Measurements from ENCODE around the gene NIM1K.

The NIM1K gene

GRCh38 chr5:43208658-43209057, 16.6 kb downstream of the NIM1K start:
- H3K36me3 ChIP-seq (ENCODE audit: control insufficient read depth, insufficient read depth, low read length, severe bottlenecking) = no peaks in the 10 kb centered on the region
- H3K9ac ChIP-seq (ENCODE audit: low read length) = no peak overlapping the region
- peaks cover 15% of the 10 kb centered on the region for H3K4me1 ChIP-seq (ENCODE audit: control insufficient read depth, insufficient read depth, low read length)
- H3K4me3 ChIP-seq (ENCODE audit: low read length) = peak overlapping the region; percentile 23
- no peaks in the 10 kb centered on the region for H3K9me3 ChIP-seq (ENCODE audit: control insufficient read depth, low read length)
- H3K27me3 ChIP-seq (replicated peaks; ENCODE audit: control insufficient read depth, insufficient read depth, low read length) = peaks cover 17% of the 10 kb centered on the region
- no peak for DNase-seq (ENCODE audit: low read depth)

GRCh38 chr5:43209060-43209459, 17.0 kb downstream of the NIM1K start:
- peak overlapping the region; percentile 23 for H3K4me3 ChIP-seq (ENCODE audit: low read length)
- H3K36me3 ChIP-seq (ENCODE audit: control insufficient read depth, insufficient read depth, low read length, severe bottlenecking) = no peaks in the 10 kb centered on the region
- no peak for DNase-seq (ENCODE audit: low read depth)
- peaks cover 17% of the 10 kb centered on the region for H3K27me3 ChIP-seq (replicated peaks; ENCODE audit: control insufficient read depth, insufficient read depth, low read length)
- H3K9me3 ChIP-seq (ENCODE audit: control insufficient read depth, low read length) = no peaks in the 10 kb centered on the region
- peaks cover 15% of the 10 kb centered on the region for H3K4me1 ChIP-seq (ENCODE audit: control insufficient read depth, insufficient read depth, low read length)
- H3K9ac ChIP-seq (ENCODE audit: low read length) = no peak overlapping the region

GRCh38 chr5:43209833-43210232, 17.8 kb downstream of the NIM1K start:
- H3K4me3 ChIP-seq (ENCODE audit: low read length) = no peak overlapping the region

GRCh38 chr5:43210570-43210969, 18.5 kb downstream of the NIM1K start:
- no peak overlapping the region for H3K4me3 ChIP-seq (ENCODE audit: low read length)
- no peak for DNase-seq (ENCODE audit: low read depth)
- H3K9me3 ChIP-seq (ENCODE audit: control insufficient read depth, low read length) = no peaks in the 10 kb centered on the region
- H3K36me3 ChIP-seq (ENCODE audit: control insufficient read depth, insufficient read depth, low read length, severe bottlenecking) = no peaks in the 10 kb centered on the region
- peaks cover 17% of the 10 kb centered on the region for H3K27me3 ChIP-seq (replicated peaks; ENCODE audit: control insufficient read depth, insufficient read depth, low read length)
- peaks cover 19% of the 10 kb centered on the region for H3K4me1 ChIP-seq (ENCODE audit: control insufficient read depth, insufficient read depth, low read length)
- H3K9ac ChIP-seq (ENCODE audit: low read length) = no peak overlapping the region

More at GRCh38 chr5:43209833-43210232, 17.8 kb downstream of the NIM1K start:
- DNase-seq (ENCODE audit: low read depth) = no peak
- Histone ChIP-seq H3K9ac (ENCODE audit: low read length) (no peak overlapping the region), H3K4me1 (ENCODE audit: control insufficient read depth, insufficient read depth, low read length) (peaks cover 17% of the 10 kb centered on the region), H3K36me3 (ENCODE audit: control insufficient read depth, insufficient read depth, low read length, severe bottlenecking) (no peaks in the 10 kb centered on the region), H3K27me3 (replicated peaks; ENCODE audit: control insufficient read depth, insufficient read depth, low read length) (peaks cover 17% of the 10 kb centered on the region), H3K9me3 (ENCODE audit: control insufficient read depth, low read length) (no peaks in the 10 kb centered on the region)

- H3K36me3 ChIP-seq (ENCODE audit: control insufficient read depth, insufficient read depth, low read length, severe bottlenecking) = no peaks in the 10 kb centered on the region
- no peak overlapping the region for H3K4me3 ChIP-seq (ENCODE audit: low read length)
- peaks cover 7% of the 10 kb centered on the region for H3K4me1 ChIP-seq (ENCODE audit: control insufficient read depth, insufficient read depth, low read length)
- H3K27me3 ChIP-seq (replicated peaks; ENCODE audit: control insufficient read depth, insufficient read depth, low read length) = peaks cover 20% of the 10 kb centered on the region
- H3K9me3 ChIP-seq (ENCODE audit: control insufficient read depth, low read length) = no peaks in the 10 kb centered on the region
- no peak overlapping the region for H3K9ac ChIP-seq (ENCODE audit: low read length)
- DNase-seq (ENCODE audit: low read depth) = no peak
Observed at GRCh38 chr5:43213951-43214350, 21.9 kb downstream of the NIM1K start.

- H3K4me1 ChIP-seq (ENCODE audit: control insufficient read depth, insufficient read depth, low read length) = peaks cover 4% of the 10 kb centered on the region
- H3K9me3 ChIP-seq (ENCODE audit: control insufficient read depth, low read length) = no peaks in the 10 kb centered on the region
- H3K4me3 ChIP-seq (ENCODE audit: low read length) = no peak overlapping the region
- peaks cover 20% of the 10 kb centered on the region for H3K27me3 ChIP-seq (replicated peaks; ENCODE audit: control insufficient read depth, insufficient read depth, low read length)
- DNase-seq (ENCODE audit: low read depth) = peak; percentile 52
- H3K36me3 ChIP-seq (ENCODE audit: control insufficient read depth, insufficient read depth, low read length, severe bottlenecking) = no peaks in the 10 kb centered on the region
- no peak overlapping the region for H3K9ac ChIP-seq (ENCODE audit: low read length)
Observed at GRCh38 chr5:43215073-43215631, 23.1 kb downstream of the NIM1K start.

GRCh38 chr5:43216941-43217340, 24.9 kb downstream of the NIM1K start:
- Histone ChIP-seq H3K9me3 (ENCODE audit: control insufficient read depth, low read length) (no peaks in the 10 kb centered on the region), H3K4me1 (ENCODE audit: control insufficient read depth, insufficient read depth, low read length) (peaks cover 4% of the 10 kb centered on the region), H3K27me3 (replicated peaks; ENCODE audit: control insufficient read depth, insufficient read depth, low read length) (peaks cover 4% of the 10 kb centered on the region), H3K9ac (ENCODE audit: low read length) (no peak overlapping the region), H3K36me3 (ENCODE audit: control insufficient read depth, insufficient read depth, low read length, severe bottlenecking) (no peaks in the 10 kb centered on the region), H3K4me3 (ENCODE audit: low read length) (no peak overlapping the region)
- no peak for DNase-seq (ENCODE audit: low read depth)

- Histone ChIP-seq H3K4me1 (ENCODE audit: control insufficient read depth, insufficient read depth, low read length) (peaks cover 4% of the 10 kb centered on the region), H3K9me3 (ENCODE audit: control insufficient read depth, low read length) (no peaks in the 10 kb centered on the region), H3K27me3 (replicated peaks; ENCODE audit: control insufficient read depth, insufficient read depth, low read length) (peaks cover 3% of the 10 kb centered on the region), H3K36me3 (ENCODE audit: control insufficient read depth, insufficient read depth, low read length, severe bottlenecking) (no peaks in the 10 kb centered on the region), H3K4me3 (ENCODE audit: low read length) (no peak overlapping the region), H3K9ac (ENCODE audit: low read length) (no peak overlapping the region)
- no peak for DNase-seq (ENCODE audit: low read depth)
Observed at GRCh38 chr5:43219120-43219519, 27.1 kb downstream of the NIM1K start.

GRCh38 chr5:43221502-43221901, 29.5 kb downstream of the NIM1K start:
- H3K4me1 ChIP-seq (ENCODE audit: control insufficient read depth, insufficient read depth, low read length) = no peaks in the 10 kb centered on the region
- no peak for DNase-seq (ENCODE audit: low read depth)
- H3K9me3 ChIP-seq (ENCODE audit: control insufficient read depth, low read length) = no peaks in the 10 kb centered on the region
- peaks cover under 1% of the 10 kb centered on the region for H3K27me3 ChIP-seq (replicated peaks; ENCODE audit: control insufficient read depth, insufficient read depth, low read length)
- H3K9ac ChIP-seq (ENCODE audit: low read length) = no peak overlapping the region
- no peak overlapping the region for H3K4me3 ChIP-seq (ENCODE audit: low read length)
- H3K36me3 ChIP-seq (ENCODE audit: control insufficient read depth, insufficient read depth, low read length, severe bottlenecking) = no peaks in the 10 kb centered on the region

- no peak for DNase-seq (ENCODE audit: low read depth)
- H3K27me3 ChIP-seq (replicated peaks; ENCODE audit: control insufficient read depth, insufficient read depth, low read length) = no peaks in the 10 kb centered on the region
- no peak overlapping the region for H3K9ac ChIP-seq (ENCODE audit: low read length)
- H3K9me3 ChIP-seq (ENCODE audit: control insufficient read depth, low read length) = no peaks in the 10 kb centered on the region
- H3K4me3 ChIP-seq (ENCODE audit: low read length) = no peak overlapping the region
- H3K36me3 ChIP-seq (ENCODE audit: control insufficient read depth, insufficient read depth, low read length, severe bottlenecking) = no peaks in the 10 kb centered on the region
- H3K4me1 ChIP-seq (ENCODE audit: control insufficient read depth, insufficient read depth, low read length) = no peaks in the 10 kb centered on the region
Observed at GRCh38 chr5:43225649-43226245, 33.7 kb downstream of the NIM1K start.

GRCh38 chr5:43227655-43228054, 35.6 kb downstream of the NIM1K start:
- H3K9ac ChIP-seq (ENCODE audit: low read length) = no peak overlapping the region
- H3K4me3 ChIP-seq (ENCODE audit: low read length) = no peak overlapping the region
- DNase-seq (ENCODE audit: low read depth) = peak; percentile 53
- H3K4me1 ChIP-seq (ENCODE audit: control insufficient read depth, insufficient read depth, low read length) = no peaks in the 10 kb centered on the region
- no peaks in the 10 kb centered on the region for H3K36me3 ChIP-seq (ENCODE audit: control insufficient read depth, insufficient read depth, low read length, severe bottlenecking)
- no peaks in the 10 kb centered on the region for H3K27me3 ChIP-seq (replicated peaks; ENCODE audit: control insufficient read depth, insufficient read depth, low read length)
- H3K9me3 ChIP-seq (ENCODE audit: control insufficient read depth, low read length) = no peaks in the 10 kb centered on the region

- Histone ChIP-seq H3K4me3 (ENCODE audit: low read length) (no peak overlapping the region), H3K9me3 (ENCODE audit: control insufficient read depth, low read length) (no peaks in the 10 kb centered on the region), H3K4me1 (ENCODE audit: control insufficient read depth, insufficient read depth, low read length) (no peaks in the 10 kb centered on the region), H3K27me3 (replicated peaks; ENCODE audit: control insufficient read depth, insufficient read depth, low read length) (no peaks in the 10 kb centered on the region), H3K9ac (ENCODE audit: low read length) (no peak overlapping the region), H3K36me3 (ENCODE audit: control insufficient read depth, insufficient read depth, low read length, severe bottlenecking) (no peaks in the 10 kb centered on the region)
- DNase-seq (ENCODE audit: low read depth) = no peak
Observed at GRCh38 chr5:43230707-43231106, 38.7 kb downstream of the NIM1K start.

All from adipocyte (in vitro differentiated cells).